ENCODE measurements around the gene SLC25A29. TPM values are rescaled to one million over a fixed set of nuclear protein-coding genes. Genes with fewer than 3 reads are reported as not detected.

SLC25A29 gene
- total RNA-seq, 1 donor from 2014 or later = 58.9 TPM

- DNase-seq (ENCODE audit: extremely low spot score in 2 of 2) = no peak
- no peaks in the 10 kb centered on the region for H3K27me3 ChIP-seq
- TF ChIP-seq CTCF (IDR thresholded peaks at IDR 0.05) (no peak), POLR2A (IDR thresholded peaks at IDR 0.05) (no peak), POLR2AphosphoS5 (IDR thresholded peaks at IDR 0.05; ENCODE audit: insufficient read depth in 1 of 2, low read depth in 1 of 2) (peak in 1 of 2 donors; percentile 17)
- H3K27ac ChIP-seq = no peak overlapping the region
- H3K9me3 ChIP-seq = no peaks in the 10 kb centered on the region
- no peak overlapping the region for H3K4me3 ChIP-seq
- H3K4me1 ChIP-seq = peaks cover 25% of the 10 kb centered on the region
- peaks cover 0 to 3% of the 10 kb centered on the region in 2 donors for H3K36me3 ChIP-seq
- intact Hi-C loops (cut with DNase I) = no loop called here
These were observed 34.9 kb downstream of the SLC25A29 start for GRCh38 chr14:100271247-100271939.

- intact Hi-C loops (cut with DNase I) = no loop called here
- H3K27me3 ChIP-seq = no peaks in the 10 kb centered on the region
- TF ChIP-seq POLR2AphosphoS5 (IDR thresholded peaks at IDR 0.05; ENCODE audit: insufficient read depth in 1 of 2, low read depth in 1 of 2) (no peak), POLR2A (IDR thresholded peaks at IDR 0.05) (no peak), CTCF (IDR thresholded peaks at IDR 0.05) (no peak)
These were observed 37.5 kb downstream of the SLC25A29 start for GRCh38 chr14:100268591-100269207.

GRCh38 chr14:100267990-100268389, 38.3 kb downstream of the SLC25A29 start:
- peaks cover 0 to 12% of the 10 kb centered on the region in 2 donors for H3K36me3 ChIP-seq
- no peak overlapping the region for H3K4me3 ChIP-seq
- H3K9me3 ChIP-seq = no peaks in the 10 kb centered on the region
- peaks cover 33% of the 10 kb centered on the region for H3K4me1 ChIP-seq
- H3K27me3 ChIP-seq = no peaks in the 10 kb centered on the region
- no peak for TF ChIP-seq POLR2AphosphoS5 (IDR thresholded peaks at IDR 0.05; ENCODE audit: insufficient read depth in 1 of 2, low read depth in 1 of 2)
- TF ChIP-seq POLR2A (IDR thresholded peaks at IDR 0.05) = no peak
- no peak for DNase-seq (ENCODE audit: extremely low spot score in 2 of 2)
- intact Hi-C loops (cut with DNase I) = no loop called here
- no peak overlapping the region for H3K27ac ChIP-seq

More at GRCh38 chr14:100268591-100269207, 37.5 kb downstream of the SLC25A29 start:
- Histone ChIP-seq H3K4me3 (no peak overlapping the region), H3K36me3 (peaks cover 0 to 7% of the 10 kb centered on the region in 2 donors), H3K9me3 (no peaks in the 10 kb centered on the region), H3K27ac (no peak overlapping the region), H3K4me1 (peaks cover 25% of the 10 kb centered on the region)
- DNase-seq (ENCODE audit: extremely low spot score in 2 of 2) = no peak

- TF ChIP-seq CTCF (IDR thresholded peaks at IDR 0.05) (no peak), POLR2AphosphoS5 (IDR thresholded peaks at IDR 0.05; ENCODE audit: insufficient read depth in 1 of 2, low read depth in 1 of 2) (no peak), POLR2A (IDR thresholded peaks at IDR 0.05) (no peak)
- peaks cover 56% of the 10 kb centered on the region for H3K4me1 ChIP-seq
- no peaks in the 10 kb centered on the region for H3K27me3 ChIP-seq
- intact Hi-C loops (cut with DNase I) = no loop called here
- peaks cover 0 to 12% of the 10 kb centered on the region in 2 donors for H3K36me3 ChIP-seq
- H3K4me3 ChIP-seq = no peak overlapping the region
- no peaks in the 10 kb centered on the region for H3K9me3 ChIP-seq
- no peak for DNase-seq (ENCODE audit: extremely low spot score in 2 of 2)
- no peak overlapping the region for H3K27ac ChIP-seq
These were observed 43.1 kb downstream of the SLC25A29 start for GRCh38 chr14:100263141-100263540.

- Histone ChIP-seq H3K36me3 (peaks cover 0 to 12% of the 10 kb centered on the region in 2 donors), H3K27ac (no peak overlapping the region), H3K27me3 (no peaks in the 10 kb centered on the region), H3K4me1 (peaks cover 55% of the 10 kb centered on the region), H3K9me3 (no peaks in the 10 kb centered on the region), H3K4me3 (no peak overlapping the region)
- no peak for DNase-seq (ENCODE audit: extremely low spot score in 2 of 2)
- no peak for TF ChIP-seq CTCF (IDR thresholded peaks at IDR 0.05)
- no peak for TF ChIP-seq POLR2A (IDR thresholded peaks at IDR 0.05)
- TF ChIP-seq POLR2AphosphoS5 (IDR thresholded peaks at IDR 0.05; ENCODE audit: insufficient read depth in 1 of 2, low read depth in 1 of 2) = no peak
- intact Hi-C loops (cut with DNase I) = no loop called here
These were observed 43.7 kb downstream of the SLC25A29 start for GRCh38 chr14:100262545-100262944.
